GM21381 (cell line): ENCODE results near the gene TP53AIP1.
A peak's percentile ranks its signal among the peaks of the same experiment; 100 is the strongest.

Experiments
- ATAC-seq: cut with Tn5 transposase; IDR thresholded peaks from one replicate; pipeline ENCODE4 v1.9.1; 2021; ENCODE audit warnings: mild to moderate bottlenecking, moderate library complexity; ENCODE audit not compliant: unreplicated experiment

Gene TP53AIP1

GRCh38 chr11:128942817-128943427 is at the start of gene TP53AIP1:
Gene TP53AIP1 (minus strand): TSS chr11:128942871. CDS start chr11:128937818, 5,053 bp downstream.
- ATAC-seq = no peak

GRCh38 chr11:128988242-128988970 is 45.7 kb upstream of the TP53AIP1 start:
- no peak for ATAC-seq

- no peak for ATAC-seq
These were observed 43.2 kb upstream of the TP53AIP1 start for GRCh38 chr11:128985880-128986279.

- ATAC-seq = no peak
These were observed 40.4 kb upstream of the TP53AIP1 start for GRCh38 chr11:128983023-128983422.

GRCh38 chr11:128981254-128981653 is 38.6 kb upstream of the TP53AIP1 start:
- no peak for ATAC-seq

- no peak for ATAC-seq
These were observed 28.0 kb upstream of the TP53AIP1 start for GRCh38 chr11:128970598-128971190.

- ATAC-seq = no peak
These were observed 26.2 kb upstream of the TP53AIP1 start for GRCh38 chr11:128968916-128969315.

- no peak for ATAC-seq
These were observed 24.9 kb upstream of the TP53AIP1 start for GRCh38 chr11:128967578-128967977.

- ATAC-seq = peak; percentile 97
These were observed 22.8 kb upstream of the TP53AIP1 start for GRCh38 chr11:128965485-128965884.

- ATAC-seq = no peak
These were observed 21.8 kb upstream of the TP53AIP1 start for GRCh38 chr11:128964463-128964930.

GRCh38 chr11:128963744-128964325 is 21.2 kb upstream of the TP53AIP1 start:
- ATAC-seq = no peak

GRCh38 chr11:128962896-128963295 is 20.2 kb upstream of the TP53AIP1 start:
- no peak for ATAC-seq

- no peak for ATAC-seq
These were observed 19.0 kb upstream of the TP53AIP1 start for GRCh38 chr11:128961645-128962044.

GRCh38 chr11:128957202-128957482 is 14.5 kb upstream of the TP53AIP1 start:
- ATAC-seq = no peak

- peak; percentile 69 for ATAC-seq
These were observed 13.9 kb upstream of the TP53AIP1 start for GRCh38 chr11:128956401-128957201.

- no peak for ATAC-seq
These were observed 13.0 kb upstream of the TP53AIP1 start for GRCh38 chr11:128955636-128956035.

GRCh38 chr11:128953151-128953550 is 10.5 kb upstream of the TP53AIP1 start:
- no peak for ATAC-seq

- no peak for ATAC-seq
These were observed 7.3 kb upstream of the TP53AIP1 start for GRCh38 chr11:128949791-128950454.

GRCh38 chr11:128948583-128948982 is 5.9 kb upstream of the TP53AIP1 start:
- ATAC-seq = no peak

- ATAC-seq = no peak
These were observed 5.1 kb upstream of the TP53AIP1 start for GRCh38 chr11:128947773-128948172.
